Breast epithelium (tissue), 4 donors: ENCODE data around the gene ATP8B1. TPM values are rescaled to one million over a fixed set of nuclear protein-coding genes. Genes with fewer than 3 reads are reported as not detected.
A peak's percentile ranks its signal among the peaks of the same experiment; 100 is the strongest.

Experiments used
- DNase-seq, 2 donors: peaks; one replicate each; pipeline ENCODE4 v3.0.0-alpha.2; 2019; ENCODE audit warnings: low spot score in 2 of 2
- H3K27ac ChIP-seq, 2 donors: fragments of 200-600 bp; sonication (generic) in 1 of 2; one replicate each; pipeline ENCODE4 v1.5.1; 2016 to 2019; ENCODE audit warnings: mild to moderate bottlenecking in 1 of 2
- H3K27me3 ChIP-seq, 2 donors: fragments of 200-600 bp; sonication (generic) in 1 of 2; one replicate each; pipeline versions ENCODE4 v1.5.1 to v1.6.0; 2017 to 2019; ENCODE audit warnings: control low read depth in 1 of 2, mild to moderate bottlenecking in 1 of 2
- H3K36me3 ChIP-seq: fragments of 200-600 bp; one replicate; pipeline ENCODE4 v1.5.1; 2019
- H3K4me1 ChIP-seq, 2 donors: fragments of 200-600 bp; sonication (generic); one replicate each; pipeline ENCODE4 v1.5.1; 2016 to 2019; ENCODE audit warnings: control low read depth in 1 of 2
- H3K4me3 ChIP-seq, 3 donors: fragments of 200-600 bp; sonication (generic); 1 replicate in 2 of 3; 2 replicates in 1 of 3; pipeline ENCODE4 v1.5.1; 2016 to 2019; ENCODE audit warnings: mild to moderate bottlenecking in 3 of 3, moderate library complexity in 2 of 3
- H3K9me3 ChIP-seq, 2 donors: fragments of 200-600 bp; sonication (generic) in 1 of 2; one replicate each; pipeline ENCODE4 v1.5.1; 2016 to 2019; ENCODE audit warnings: control low read depth in 1 of 2
- POLR2A ChIP-seq: fragments of 450-650 bp; IDR thresholded peaks from one replicate; pipeline ENCODE4 v1.6.1; 2016; ENCODE audit warnings: antibody characterized with exemption, mild to moderate bottlenecking, moderate library complexity
- POLR2AphosphoS5 ChIP-seq, 3 donors: sonication (generic); formaldehyde crosslinking; IDR thresholded peaks; one replicate each; pipeline ENCODE4 v1.6.1; 2017; ENCODE audit warnings: antibody characterized with exemption in 3 of 3
- intact Hi-C: fragments of 100-400 bp; cut with DNase I; formaldehyde crosslinking; loops from one replicate; pipeline ENCODE4 v1.15.1; 2023; ENCODE audit warnings: low total_unique reads
- total RNA-seq, 3 donors: library from RNA; depleted of rRNA; stranded (reverse); fragments of >200 nt; gene quantifications; one replicate each; pipeline ENCODE4 v1.1.0, GENCODE V29; 2016
- TF ChIP-seq, protein P1 (sequence below), 3 donors: fragments of 450-650 bp; IDR thresholded peaks; one replicate each; pipeline ENCODE4 v1.5.1; 2016 to 2017; ENCODE audit warnings: antibody characterized with exemption in 3 of 3, mild to moderate bottlenecking in 3 of 3, moderate library complexity in 3 of 3

ATP8B1 gene
- total RNA-seq, 3 donors from 2014 or later, result 5.1 to 45.1 (median 41.3) TPM

DNA sequence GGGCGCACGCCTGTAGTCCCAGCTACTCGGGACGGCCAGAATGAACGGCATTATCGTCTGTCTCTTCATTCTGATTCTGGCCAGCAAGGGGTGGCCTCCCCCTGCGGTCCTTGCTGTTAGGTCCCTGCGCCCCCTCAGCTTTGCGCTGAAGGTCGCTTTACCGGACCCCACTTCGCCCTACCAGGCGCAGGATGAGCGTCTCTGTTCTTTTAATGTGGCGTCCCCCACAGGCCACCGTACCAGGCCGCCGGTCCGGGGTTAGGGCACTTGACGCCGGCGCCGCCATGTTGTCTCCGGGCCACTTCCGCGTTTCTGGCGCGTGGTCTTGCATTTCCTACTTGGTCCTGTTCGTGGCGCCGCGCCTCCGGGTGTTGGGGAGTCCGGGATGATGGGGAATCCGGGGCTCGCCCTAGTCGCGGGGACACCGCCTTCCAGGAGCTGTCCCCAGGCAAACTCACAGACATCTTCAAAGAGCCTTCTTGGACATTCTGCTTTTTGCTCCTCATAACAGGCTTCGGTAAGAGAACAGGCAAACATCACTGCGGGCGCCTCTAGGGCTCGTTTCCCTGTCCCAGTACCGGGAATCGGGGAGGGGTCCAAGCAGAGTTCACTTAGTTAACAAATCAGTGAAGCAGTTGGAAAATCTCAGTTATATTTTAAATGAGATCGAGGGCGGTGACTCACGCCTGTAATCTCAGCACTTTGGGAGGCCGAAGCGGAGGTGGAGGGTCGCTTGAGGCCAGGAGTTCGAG, 172.9 kb downstream of the ATP8B1 start:
- H3K9me3 ChIP-seq, result no peaks in the 10 kb centered on the region
- H3K4me1 ChIP-seq, result no peaks in the 10 kb centered on the region
- peak overlapping the region; percentile 77 to 85 for H3K27ac ChIP-seq
- DNase-seq, result peak; percentile 95 to 98
- H3K27me3 ChIP-seq, result no peaks in the 10 kb centered on the region
- no peaks in the 10 kb centered on the region for H3K36me3 ChIP-seq
- H3K4me3 ChIP-seq, result peak overlapping the region; percentile 57 to 87 (median 71)
- intact Hi-C loops, result no loop called here
- TF ChIP-seq POLR2A (no peak), POLR2AphosphoS5 (IDR thresholded peaks at IDR 0.05) (peak; percentile 82 to 86 (median 84))
- TF ChIP-seq, protein P1, sequence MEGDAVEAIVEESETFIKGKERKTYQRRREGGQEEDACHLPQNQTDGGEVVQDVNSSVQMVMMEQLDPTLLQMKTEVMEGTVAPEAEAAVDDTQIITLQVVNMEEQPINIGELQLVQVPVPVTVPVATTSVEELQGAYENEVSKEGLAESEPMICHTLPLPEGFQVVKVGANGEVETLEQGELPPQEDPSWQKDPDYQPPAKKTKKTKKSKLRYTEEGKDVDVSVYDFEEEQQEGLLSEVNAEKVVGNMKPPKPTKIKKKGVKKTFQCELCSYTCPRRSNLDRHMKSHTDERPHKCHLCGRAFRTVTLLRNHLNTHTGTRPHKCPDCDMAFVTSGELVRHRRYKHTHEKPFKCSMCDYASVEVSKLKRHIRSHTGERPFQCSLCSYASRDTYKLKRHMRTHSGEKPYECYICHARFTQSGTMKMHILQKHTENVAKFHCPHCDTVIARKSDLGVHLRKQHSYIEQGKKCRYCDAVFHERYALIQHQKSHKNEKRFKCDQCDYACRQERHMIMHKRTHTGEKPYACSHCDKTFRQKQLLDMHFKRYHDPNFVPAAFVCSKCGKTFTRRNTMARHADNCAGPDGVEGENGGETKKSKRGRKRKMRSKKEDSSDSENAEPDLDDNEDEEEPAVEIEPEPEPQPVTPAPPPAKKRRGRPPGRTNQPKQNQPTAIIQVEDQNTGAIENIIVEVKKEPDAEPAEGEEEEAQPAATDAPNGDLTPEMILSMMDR (IDR thresholded peaks at IDR 0.05), result peak; percentile 51 to 81 (median 72)

DNA sequence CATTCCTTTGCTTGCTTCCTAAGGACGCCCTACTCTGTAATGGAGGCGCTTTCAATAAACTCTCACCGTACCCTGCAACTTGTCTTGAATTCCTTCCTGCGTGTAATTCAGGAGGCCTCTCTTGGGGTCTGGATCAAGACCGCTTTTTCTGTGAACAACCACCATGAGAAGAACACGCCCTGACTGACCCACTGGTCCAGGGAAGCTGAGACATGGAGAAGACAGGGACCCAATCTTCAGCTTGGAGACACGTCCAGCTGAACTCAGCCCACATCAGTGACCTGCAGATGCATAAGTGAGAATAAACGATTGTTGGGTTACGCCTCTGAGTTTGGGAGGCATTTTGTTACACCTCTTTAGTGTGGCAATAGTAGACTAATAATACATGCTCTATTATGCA, 173.7 kb downstream of the ATP8B1 start:
- TF ChIP-seq, protein P1 (IDR thresholded peaks at IDR 0.05), result no peak
- no peak for TF ChIP-seq POLR2A
- TF ChIP-seq POLR2AphosphoS5 (IDR thresholded peaks at IDR 0.05), result no peak
- peak overlapping the region; percentile 57 to 87 (median 71) for H3K4me3 ChIP-seq
- no peaks in the 10 kb centered on the region for H3K4me1 ChIP-seq
- no peaks in the 10 kb centered on the region for H3K9me3 ChIP-seq
- no peaks in the 10 kb centered on the region for H3K27me3 ChIP-seq
- intact Hi-C loops, result no loop called here
- no peak for DNase-seq
- no peaks in the 10 kb centered on the region for H3K36me3 ChIP-seq
- peak overlapping the region in 1 of 2 donors; percentile 77 for H3K27ac ChIP-seq

DNA sequence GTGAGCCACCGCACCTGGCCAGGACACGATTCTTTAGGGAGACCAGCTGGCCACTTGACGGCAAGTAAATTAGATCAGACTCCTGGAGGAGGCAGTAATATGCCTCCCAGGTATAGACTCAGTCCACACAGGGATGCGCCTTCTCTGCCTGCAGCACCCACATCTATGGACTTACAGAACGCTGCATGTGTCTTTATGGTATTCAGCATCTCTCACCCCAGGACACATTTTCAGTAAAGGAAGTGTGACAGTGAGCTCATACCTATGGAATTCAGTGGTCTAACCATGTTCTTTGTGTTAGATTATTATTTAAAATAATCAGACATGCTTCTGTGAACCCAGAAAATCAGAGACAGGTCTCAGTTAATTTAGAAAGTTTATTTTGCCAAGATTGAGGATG, 175.6 kb downstream of the ATP8B1 start:
- Histone ChIP-seq H3K27me3 (no peaks in the 10 kb centered on the region), H3K27ac (no peak overlapping the region), H3K4me1 (no peaks in the 10 kb centered on the region), H3K9me3 (no peaks in the 10 kb centered on the region), H3K4me3 (no peak overlapping the region), H3K36me3 (no peaks in the 10 kb centered on the region)
- intact Hi-C loops, result no loop called here
- TF ChIP-seq POLR2A (no peak), POLR2AphosphoS5 (IDR thresholded peaks at IDR 0.05) (no peak)
- TF ChIP-seq, protein P1 (IDR thresholded peaks at IDR 0.05), result no peak
- DNase-seq, result no peak

DNA sequence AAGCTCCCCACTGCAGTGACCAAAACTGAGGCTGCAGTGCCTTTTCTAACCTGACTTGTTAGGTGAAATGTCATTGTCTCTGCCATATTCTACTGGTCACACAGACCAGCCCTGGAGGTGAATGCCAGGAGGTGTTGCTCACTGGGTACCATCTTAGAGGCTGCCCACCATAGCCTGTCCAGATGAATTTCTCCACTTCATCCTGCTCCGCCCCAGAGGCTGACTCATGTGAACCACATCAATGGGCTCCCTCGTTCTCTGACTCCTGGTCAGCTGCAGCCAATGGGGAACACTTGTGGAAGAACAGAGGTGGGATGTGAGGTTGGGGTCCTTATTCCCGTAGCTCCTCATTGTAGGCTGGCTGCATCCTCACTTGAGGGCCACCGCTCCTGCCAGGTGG, 178.1 kb downstream of the ATP8B1 start:
- DNase-seq, result no peak
- Histone ChIP-seq H3K27ac (no peak overlapping the region), H3K36me3 (no peaks in the 10 kb centered on the region), H3K27me3 (no peaks in the 10 kb centered on the region), H3K4me1 (no peaks in the 10 kb centered on the region), H3K9me3 (no peaks in the 10 kb centered on the region), H3K4me3 (no peak overlapping the region)
- intact Hi-C loops, result loop anchor here (2.0 kb wide), 1 partner anchor 14 kb away; no protein-coding TSS in a partner anchor
- no peak for TF ChIP-seq POLR2A
- TF ChIP-seq POLR2AphosphoS5 (IDR thresholded peaks at IDR 0.05), result no peak
- TF ChIP-seq, protein P1 (IDR thresholded peaks at IDR 0.05), result no peak

DNA sequence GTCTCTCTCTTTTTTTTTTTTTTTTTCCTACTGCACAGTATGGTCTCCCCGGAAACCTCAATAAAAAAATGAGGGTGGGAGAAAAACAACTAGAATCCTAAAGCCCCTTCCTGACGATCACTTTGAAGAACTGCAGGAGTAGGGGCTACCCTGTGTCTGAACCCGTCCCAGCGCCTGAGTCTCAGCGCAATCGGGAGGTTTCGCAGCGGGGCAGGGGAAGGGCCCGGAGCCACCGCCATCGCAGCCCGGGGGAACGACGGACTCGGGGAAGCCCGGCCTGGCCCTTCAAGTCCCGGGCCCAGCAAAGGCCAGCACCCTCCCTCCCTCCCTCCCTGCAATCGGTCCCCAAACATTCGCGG, 181.9 kb downstream of the ATP8B1 start:
- H3K27ac ChIP-seq, result peak overlapping the region; percentile 88 to 94
- peak overlapping the region; percentile 82 to 93 (median 86) for H3K4me3 ChIP-seq
- intact Hi-C loops, result no loop called here
- no peaks in the 10 kb centered on the region for H3K27me3 ChIP-seq
- DNase-seq, result no peak
- H3K9me3 ChIP-seq, result no peaks in the 10 kb centered on the region
- no peaks in the 10 kb centered on the region for H3K4me1 ChIP-seq
- no peak for TF ChIP-seq POLR2A
- TF ChIP-seq POLR2AphosphoS5 (IDR thresholded peaks at IDR 0.05), result no peak
- TF ChIP-seq, protein P1 (IDR thresholded peaks at IDR 0.05), result no peak
- H3K36me3 ChIP-seq, result no peaks in the 10 kb centered on the region
